8988T (cell line): ENCODE measurements around the gene AASDH.

Source experiments
- DNase-seq: peaks from one replicate; pipeline ENCODE4 v3.0.0; 2011

The AASDH gene

GRCh38 chr4:56315041-56315440, 72.2 kb downstream of the AASDH start:
- DNase-seq, result no peak

GRCh38 chr4:56314207-56314915, 72.9 kb downstream of the AASDH start:
- DNase-seq, result no peak

GRCh38 chr4:56313132-56313531, 74.2 kb downstream of the AASDH start:
- DNase-seq, result no peak

- DNase-seq, result no peak
These were observed 75.9 kb downstream of the AASDH start for GRCh38 chr4:56311299-56311975.

GRCh38 chr4:56310401-56311125, 76.7 kb downstream of the AASDH start:
- DNase-seq, result no peak

- DNase-seq, result no peak
These were observed 78.9 kb downstream of the AASDH start for GRCh38 chr4:56308384-56308783.

GRCh38 chr4:56307423-56307822, 79.9 kb downstream of the AASDH start:
- no peak for DNase-seq

- DNase-seq, result no peak
These were observed 81.9 kb downstream of the AASDH start for GRCh38 chr4:56305390-56305789.

GRCh38 chr4:56303921-56304320, 83.4 kb downstream of the AASDH start:
- DNase-seq, result no peak

GRCh38 chr4:56302760-56303159, 84.5 kb downstream of the AASDH start:
- no peak for DNase-seq

- no peak for DNase-seq
These were observed 85.2 kb downstream of the AASDH start for GRCh38 chr4:56301997-56302496.

GRCh38 chr4:56301181-56301996, 85.9 kb downstream of the AASDH start:
- DNase-seq, result no peak

- no peak for DNase-seq
These were observed 89.1 kb downstream of the AASDH start for GRCh38 chr4:56298236-56298635.

GRCh38 chr4:56297776-56298175, 89.5 kb downstream of the AASDH start:
- DNase-seq, result no peak

GRCh38 chr4:56296526-56296925, 90.8 kb downstream of the AASDH start:
- DNase-seq, result no peak

GRCh38 chr4:56293121-56293520, 94.2 kb downstream of the AASDH start:
- DNase-seq, result no peak

- no peak for DNase-seq
These were observed 97.4 kb downstream of the AASDH start for GRCh38 chr4:56289934-56290333.

- no peak for DNase-seq
These were observed 98.6 kb downstream of the AASDH start for GRCh38 chr4:56288663-56289062.
